ENCODE measurements around the gene EDN3.
"Not testable (repeated sequence)": the region's sequence is repeated elsewhere in the genome, so short reads cannot be mapped to it uniquely, and the experiment has no call there.

EDN3 gene

DNA sequence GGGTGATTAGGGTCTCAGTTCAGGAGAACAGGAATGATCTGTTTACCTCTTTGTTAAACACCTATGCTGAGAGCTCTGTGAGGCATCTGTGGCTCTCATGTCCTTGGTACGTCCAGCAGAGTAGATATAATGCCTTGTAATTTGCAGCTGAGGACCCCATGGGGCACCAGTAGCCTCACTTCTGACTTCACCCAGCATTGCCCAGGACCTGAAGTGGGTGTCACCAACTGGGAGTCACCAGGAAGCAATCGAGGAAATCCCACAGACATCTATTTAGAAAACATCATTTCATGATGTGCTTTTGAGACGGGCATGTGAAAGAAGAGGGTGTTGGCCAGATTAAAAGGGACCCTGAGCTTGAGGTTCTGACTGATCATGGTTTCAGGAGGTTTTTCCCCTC is 8.8 kb downstream of the EDN3 start:
- no peak for DNase-seq

DNA sequence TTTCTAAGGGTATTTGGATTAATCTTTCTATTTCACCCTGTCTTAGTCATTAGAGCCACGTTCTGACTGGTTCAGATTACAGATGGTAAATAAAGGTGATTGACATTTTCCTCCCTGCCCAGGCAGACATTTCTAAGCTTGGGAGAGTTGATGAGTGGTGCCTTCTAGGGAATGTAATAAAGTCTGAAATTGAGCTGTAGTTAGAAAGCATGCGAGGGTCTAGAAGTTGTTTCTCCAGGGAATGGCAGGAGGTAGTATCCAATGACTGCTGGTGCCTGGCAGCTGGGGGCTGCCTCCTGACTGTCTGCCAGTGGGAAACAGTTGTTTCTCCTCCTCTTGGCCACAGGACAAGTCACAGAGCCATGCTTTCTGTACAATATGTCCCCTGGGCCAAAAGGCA is 14.6 kb downstream of the EDN3 start:
- no peak for DNase-seq

DNA sequence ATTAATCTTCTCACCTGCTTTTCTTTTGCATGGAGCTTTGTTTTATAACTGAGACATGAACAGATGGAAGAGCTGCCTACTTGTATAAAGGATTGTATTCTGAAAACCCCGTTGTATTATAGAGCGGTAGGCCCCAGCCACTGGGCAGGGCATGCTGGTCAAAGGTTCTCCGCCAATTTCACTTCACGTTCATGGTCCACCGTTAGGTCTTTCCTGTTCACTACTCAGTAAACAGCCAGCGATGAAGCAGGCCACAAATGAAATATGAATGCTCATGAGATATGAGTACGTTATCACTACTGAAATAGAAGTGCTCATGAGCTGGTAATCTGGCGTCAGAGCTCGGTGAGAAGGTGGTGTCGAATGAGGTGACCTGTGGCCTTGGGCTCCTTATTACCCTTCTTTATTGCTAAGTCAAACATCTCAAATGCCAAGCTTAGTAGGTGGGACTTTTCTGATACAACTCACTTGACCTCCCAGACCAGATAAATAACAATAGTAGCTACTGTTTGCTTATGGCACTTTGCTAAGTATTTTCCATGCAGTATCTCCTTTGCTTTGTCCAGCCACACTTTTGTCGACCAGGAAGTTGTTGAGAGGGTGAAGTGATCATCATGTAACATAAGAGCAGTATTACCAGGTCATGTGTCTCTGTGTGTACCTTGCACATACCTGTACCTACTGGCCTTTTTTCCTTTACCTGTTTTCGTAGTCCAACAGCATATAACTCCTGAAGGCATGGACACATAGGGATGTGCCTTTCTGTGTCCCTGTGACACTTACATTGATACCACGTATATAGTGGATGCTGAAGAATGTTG is 16.7 kb downstream of the EDN3 start:
- no peak for DNase-seq

DNA sequence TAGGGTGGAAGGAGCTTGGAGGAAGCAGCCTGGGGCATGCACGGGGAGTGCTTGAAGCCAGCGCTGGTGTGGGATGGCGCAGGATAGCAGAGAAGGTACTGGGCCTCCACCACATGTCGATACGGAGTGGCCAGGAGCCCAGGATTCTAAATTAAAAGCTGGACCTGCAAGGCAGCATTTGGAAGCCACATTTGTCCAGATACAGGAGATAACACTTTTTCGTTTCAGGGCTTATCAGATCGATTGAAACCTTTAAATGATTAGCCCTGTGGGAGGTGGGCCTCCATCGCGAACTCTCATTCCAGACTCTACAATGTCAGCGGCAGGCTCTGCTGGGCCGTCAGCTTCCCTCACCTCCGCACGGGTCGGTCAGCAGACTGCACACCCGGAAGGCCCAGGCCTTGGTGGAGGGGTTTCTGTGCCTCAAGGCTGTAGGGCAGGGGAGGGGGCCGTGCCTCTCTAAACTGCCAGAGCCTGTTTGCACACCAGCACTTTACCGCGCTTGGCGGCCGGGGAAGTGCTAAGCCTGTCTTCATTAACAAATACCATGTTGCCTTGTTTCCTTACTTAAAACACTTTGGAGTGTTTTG is 17.9 kb downstream of the EDN3 start:
- no peak for DNase-seq

DNA sequence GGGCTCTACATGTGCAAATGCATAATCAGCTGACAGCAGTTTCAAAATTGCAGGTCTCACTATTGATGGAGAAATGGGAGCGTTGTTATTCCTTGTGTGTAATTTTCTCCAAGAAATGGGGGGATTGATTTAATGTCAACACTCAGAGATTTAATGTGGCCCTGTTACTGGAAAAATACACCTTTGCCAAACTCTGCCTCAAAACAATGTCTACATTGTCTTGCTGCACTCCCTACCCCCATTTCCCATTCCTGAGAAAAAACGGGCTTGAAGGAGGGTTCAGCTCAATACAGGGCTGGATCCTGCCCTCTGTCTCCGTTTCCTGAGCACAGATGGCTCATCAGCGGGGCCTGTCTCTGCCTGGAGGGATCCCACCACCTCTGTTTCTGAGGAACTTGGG is 18.4 kb downstream of the EDN3 start:
- DNase-seq: no peak

DNA sequence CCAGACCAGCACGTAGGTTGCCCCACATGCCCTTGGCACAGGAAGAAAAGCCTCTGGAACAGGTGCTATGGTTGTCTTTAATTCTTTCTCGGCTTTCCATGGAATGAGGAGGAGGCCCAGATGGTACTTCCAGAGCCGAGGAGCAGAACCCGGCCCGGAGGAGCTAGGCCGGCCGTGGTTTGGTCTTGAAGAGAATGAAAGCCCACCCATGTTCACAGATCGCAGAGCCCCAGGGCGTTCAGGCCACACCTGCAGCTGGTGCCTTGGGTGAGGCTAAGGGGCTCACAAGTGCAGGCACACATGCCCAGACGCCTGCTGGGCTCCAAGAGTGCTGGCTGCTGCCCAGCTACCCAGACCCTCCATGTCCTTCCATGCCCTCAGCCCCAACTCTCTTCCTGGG is 20.0 kb downstream of the EDN3 start:
- DNase-seq: no peak

DNA sequence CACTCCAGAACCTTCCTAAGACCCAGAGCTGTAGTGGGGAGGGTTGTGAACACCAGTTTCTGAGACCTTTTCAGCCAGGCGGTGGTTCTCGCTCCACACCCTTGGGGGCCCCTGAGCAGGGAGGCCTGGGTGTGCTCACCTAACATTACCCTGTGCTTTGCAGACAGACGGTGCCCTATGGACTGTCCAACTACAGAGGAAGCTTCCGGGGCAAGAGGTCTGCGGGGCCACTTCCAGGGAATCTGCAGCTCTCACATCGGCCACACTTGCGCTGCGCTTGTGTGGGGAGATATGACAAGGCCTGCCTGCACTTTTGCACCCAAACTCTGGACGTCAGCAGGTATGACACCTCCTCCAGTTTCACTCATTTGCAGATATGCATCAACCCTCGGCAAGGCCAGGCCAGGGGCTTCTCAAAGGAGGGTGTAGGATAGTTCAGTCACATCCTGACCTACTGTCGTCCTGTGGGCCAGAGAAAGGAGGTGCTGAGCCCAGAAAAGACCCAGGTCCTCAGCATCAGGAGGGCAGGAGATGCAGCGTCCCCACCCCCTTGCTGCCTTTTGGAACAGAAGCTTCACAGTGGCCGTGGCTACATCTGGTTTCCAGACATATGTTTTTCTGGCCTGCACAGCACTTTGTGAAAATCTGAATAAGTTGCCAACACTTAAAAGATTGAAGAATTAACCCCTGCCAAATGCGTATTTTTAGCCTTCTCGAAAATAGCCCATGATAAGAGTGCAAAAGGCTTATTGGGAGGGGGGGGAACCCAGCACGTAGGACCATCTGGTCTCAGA is 20.6 kb downstream of the EDN3 start:
- no peak for DNase-seq

DNA sequence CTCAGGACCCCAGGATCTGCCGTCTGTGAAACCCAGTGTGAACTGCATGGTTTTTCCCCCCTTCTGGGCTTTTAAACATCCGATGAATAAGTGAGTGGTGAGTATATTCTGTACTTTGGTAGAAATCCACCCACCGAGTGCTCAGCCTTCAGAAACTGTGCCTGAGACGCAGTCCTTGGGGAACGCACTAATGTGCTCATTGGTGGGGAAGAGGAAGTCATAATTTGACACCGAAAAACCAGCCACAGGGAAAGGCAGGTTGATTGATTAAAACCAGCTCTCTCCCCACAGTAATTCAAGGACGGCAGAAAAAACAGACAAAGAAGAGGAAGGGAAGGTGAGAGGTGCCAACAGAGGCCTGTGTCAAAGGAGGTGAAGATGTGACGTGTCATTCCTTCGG is 21.7 kb downstream of the EDN3 start:
- no peak for DNase-seq

DNA sequence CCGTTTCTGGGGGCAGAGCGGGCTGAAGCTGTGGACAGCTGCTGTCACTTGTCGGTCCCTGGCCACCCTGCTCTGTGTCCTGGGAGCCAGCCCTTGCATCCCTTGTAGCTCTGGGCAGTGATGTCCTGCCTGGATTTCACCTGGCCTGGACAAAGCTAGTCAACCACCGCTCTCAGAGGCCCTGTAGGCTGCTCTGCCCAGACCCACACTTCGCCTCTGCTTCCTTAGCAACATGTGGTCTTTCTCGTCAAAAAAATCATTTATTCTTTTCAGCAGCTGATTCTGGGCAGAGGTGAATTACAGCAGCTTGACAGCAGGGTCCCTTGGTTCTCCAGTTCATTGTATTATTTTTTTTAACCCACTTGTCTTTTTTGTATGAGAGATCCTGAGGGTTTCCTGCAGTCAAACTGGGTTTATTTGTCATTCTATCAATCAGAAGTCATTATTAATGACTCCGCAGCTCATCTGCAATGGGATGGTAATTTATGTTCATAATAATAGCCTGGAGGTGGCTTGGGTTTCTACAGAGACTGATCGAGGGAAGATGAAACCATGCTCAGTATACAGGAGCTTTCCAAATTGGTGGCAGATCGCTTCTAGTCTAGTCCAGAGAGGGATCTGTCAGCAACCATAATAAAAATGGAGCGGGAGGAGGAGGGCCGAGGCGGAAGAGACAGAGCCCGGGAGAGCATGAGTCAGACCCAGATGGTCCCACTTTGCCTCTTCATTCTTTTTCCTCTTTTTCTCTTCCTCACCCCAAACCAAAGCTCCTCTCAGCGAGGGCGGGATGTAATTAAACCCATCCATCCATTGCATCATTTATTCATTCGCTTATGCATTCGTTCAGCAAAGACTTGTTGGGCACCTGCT is 22.4 kb downstream of the EDN3 start:
- DNase-seq: no peak

DNA sequence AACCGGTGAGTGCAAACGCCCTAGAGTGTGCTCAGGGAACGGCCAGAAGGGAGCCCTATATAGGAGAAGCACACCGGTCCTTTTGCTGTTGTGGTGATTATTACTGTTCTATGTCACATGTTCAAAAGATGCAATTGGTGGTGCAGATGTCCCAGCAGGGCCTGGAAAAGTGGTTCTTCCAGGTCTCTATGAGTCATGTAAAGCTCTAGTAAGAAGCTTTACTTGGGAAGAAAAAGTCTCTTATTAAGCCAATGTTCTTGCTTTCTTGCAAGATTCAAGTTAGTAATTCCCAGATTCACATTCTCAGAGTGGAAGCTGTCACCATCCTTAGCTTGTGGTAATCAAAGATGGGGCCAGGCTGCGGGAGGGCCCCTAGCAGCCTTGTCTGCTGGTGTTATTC is 23.3 kb downstream of the EDN3 start:
- DNase-seq: no peak

DNA sequence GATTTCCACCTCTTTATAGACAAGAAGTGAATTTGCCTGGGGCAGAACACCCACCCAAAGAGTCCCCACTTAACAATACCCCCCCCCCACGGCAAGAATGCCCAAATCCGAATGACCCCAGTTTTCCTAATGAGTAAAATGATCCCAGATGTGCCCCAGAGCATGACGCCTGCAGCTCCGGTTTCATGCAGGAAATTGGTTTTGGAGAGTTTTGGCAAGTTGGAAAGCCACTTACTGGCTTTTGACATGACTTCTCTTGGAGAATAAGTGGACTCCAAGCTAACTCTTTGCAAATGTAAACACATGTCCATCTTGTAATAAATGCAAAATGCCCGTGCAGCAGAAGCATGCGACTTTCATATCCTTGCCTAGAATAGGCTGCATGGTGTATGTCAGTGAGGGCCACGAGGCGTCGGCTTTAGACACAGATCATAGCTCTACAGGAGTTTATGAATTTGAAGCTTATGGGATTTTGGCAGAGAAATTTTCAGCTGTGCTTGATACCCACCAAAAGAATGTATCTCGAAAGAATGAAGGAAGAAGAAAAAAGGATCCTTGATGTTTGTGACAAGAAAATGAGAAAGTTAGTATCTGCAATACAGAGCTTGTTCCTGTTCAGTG is 24.2 kb downstream of the EDN3 start:
- no peak for DNase-seq

DNA sequence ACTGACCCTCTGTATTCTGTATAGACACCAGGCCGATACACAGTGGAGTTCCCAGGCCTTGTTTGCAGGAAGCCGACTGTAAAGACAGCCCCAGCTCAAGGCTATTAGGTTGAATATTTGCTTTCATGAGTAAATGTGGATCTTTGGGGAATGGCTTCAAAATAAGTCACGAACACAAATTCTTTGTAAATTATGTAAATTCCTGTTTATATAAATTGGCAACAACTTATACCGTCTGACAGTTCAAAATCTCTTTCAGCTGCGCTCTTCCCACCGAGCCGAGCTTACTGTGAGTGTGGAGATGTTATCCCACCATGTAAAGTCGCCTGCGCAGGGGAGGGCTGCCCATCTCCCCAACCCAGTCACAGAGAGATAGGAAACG is 24.7 kb downstream of the EDN3 start:
- no peak for DNase-seq

DNA sequence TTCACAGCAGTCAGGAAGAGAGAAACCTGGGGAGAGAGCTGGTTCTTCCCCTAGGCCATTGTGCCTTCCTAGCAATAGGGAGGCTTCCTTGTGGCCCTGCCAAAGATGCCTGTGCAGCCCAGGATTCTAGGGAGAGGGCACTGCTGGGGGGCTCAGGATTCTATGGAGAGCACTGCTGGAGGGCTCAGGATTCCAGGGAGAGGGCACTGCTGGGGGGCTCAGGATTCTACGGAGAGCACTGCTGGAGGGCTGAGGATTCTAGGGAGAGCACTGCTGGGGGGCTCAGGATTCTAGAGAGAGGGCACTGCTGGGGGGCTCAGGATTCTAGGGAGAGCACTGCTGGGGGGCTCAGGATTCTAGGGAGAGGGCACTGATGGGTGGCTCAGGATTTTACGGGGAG is 25.8 kb downstream of the EDN3 start:
- no peak for DNase-seq

DNA sequence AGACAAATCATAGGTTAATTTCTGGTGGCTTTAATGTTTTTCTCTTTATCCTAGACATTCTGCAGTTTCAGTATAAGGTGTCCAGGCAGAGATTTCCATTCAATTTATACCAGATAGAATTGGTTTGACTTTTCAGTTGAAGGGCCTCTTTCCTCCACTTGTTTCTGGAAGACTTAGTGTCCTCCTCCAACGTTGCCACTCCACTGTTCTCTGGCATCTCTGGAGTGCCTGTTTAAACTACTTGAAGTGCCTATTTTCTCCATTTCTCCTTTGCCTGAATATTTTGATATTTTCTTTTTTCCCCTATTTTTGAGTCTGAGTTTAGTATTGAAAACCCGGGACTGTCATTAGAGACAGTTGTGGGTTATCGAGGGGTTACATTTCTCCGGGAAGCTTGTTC is 27.7 kb downstream of the EDN3 start:
- no peak for DNase-seq

DNA sequence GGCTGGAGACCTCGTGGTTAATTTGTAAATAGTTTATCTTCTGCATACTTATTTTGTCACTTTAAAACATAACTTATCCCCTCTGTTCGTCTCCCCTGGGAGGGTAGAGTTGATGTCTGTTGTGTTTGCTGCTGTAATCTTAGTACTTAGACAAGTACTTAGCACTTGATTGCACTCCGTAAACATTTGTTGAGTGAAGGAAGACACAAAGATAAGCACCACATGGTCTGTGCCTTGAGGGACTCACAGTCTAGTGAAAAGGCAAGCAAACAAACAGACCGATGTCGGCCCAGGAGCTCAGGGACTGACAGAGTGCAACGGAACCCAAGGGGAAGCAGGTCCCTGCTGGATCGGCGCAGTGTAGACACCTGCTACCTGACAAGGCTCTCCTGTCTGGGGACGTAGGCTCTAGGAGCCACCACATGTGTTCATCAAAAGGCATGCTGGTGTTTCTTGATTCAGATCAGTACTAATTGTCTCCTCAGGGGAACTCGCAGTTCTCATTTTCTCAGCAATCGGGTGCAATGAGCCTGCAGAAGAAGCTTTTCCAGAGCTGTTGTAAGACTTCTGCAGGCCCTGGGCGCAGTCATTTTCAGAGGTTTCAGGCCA is 31.4 kb downstream of the EDN3 start:
- no peak for DNase-seq

DNA sequence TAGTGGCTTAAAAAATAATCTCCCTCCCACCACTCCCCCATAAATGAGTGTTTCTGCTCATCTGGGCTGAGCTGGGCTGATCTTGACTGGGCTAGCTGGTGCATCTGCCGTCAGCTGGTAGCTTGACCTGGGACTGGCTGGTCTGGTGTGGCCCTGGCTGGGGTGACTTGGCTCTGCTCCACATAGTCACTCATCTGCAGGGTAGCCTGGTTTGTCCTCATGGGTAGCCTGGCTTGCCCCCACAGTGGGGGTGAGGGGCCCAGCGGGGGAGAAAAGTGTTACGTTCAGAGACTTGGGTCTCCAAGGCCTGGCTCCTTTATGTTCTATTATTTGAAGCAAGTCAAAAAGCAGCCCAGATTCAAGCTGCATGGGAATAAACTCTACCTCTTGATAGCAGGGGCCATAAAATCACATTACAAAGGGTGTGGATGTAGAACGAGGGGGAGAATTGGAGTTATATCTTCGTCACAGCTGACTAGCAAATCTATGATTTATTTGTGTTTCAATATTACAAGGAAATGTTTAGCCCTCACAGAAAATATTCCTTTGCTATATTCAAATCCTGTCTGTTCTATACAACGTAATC is 32.9 kb downstream of the EDN3 start:
- DNase-seq: no peak

DNA sequence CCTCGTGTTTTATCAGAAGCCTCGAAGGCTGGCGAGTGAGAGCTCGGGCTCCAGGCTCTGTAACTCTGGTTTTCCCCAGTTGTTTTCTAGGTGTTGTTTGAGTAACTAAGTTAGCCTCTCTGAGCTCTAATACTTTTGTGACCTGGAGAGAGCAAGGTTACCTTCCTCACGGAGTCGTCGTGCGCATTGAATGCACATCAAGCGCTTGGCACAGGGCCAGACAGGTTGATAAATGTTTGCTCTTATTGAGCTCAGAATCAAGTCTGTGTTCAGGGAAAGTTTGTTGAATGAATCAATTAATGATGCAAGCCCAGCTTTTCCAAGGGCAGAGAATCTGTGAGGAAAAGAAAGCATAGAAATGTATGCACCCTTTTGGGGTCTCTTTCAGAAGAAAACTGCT is 33.5 kb downstream of the EDN3 start:
- DNase-seq: no peak

DNA sequence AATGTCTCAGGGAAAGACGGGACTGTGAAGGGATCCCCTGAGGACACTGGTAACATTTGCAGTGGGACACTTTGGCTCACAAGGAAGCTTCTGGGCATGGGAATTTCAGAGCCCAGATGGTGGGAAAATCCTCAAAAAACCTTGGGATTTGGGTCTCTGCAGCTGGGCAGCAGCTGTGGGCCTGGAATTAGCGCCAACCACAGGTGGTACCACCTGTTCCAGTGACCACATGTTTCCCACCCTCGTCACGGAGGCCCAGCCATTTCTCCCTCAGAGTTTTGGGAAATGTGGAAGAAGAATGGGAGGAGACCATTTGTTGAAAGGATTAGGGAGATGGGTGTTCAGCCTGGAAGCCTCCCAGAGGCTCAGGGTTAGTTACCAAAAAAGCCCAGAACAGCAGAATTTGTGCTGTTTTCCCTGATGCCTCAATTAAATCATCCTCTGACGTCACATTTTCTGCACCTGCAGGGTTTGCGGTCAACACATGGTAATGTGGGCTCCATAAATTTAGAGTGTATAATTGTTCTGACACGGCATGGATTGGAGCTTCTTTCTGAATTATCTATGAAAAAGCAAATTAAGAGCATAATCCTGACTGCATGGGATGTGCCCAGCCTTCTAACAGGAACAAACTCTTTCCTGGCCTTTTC is 34.4 kb downstream of the EDN3 start:
- no peak for DNase-seq

DNA sequence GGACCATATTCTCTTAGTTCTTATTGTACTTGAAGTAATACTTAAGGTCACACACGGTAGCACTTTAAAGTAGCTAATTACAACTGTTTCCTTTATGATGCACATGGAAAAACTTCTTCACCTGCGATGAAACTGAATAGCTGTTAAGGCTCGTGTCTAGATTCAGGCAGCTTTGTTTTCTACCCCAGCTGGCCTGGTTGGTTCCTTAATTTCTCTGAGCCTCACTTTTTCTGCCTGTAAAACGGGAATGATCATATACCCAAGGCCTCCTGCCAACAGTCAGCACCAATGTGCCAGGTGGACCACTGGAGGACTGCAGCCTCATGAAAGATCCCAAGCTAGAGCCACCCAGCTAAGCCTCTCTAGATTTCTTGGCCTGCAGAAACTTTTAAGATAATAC is 35.0 kb downstream of the EDN3 start:
- DNase-seq: no peak

DNA sequence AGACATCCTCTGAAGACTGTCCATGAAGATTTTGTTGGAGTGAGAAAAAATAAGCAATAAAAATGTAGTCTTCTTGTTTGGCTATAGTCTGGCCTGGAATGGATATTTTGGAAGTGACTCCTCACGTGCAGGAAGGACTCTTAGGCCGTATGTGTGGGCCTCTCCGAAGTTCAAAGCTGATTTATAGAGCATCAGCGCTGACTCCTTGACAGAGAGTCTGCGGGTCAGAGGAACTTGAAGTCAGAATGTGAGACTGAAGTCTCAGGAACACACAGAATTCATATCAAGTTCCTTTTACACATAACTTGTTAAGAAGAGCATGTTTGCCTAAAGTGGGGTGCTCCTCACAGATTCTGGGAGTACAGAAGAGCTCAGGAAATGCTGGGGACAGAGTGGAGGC is 36.1 kb downstream of the EDN3 start:
- no peak for DNase-seq

DNA sequence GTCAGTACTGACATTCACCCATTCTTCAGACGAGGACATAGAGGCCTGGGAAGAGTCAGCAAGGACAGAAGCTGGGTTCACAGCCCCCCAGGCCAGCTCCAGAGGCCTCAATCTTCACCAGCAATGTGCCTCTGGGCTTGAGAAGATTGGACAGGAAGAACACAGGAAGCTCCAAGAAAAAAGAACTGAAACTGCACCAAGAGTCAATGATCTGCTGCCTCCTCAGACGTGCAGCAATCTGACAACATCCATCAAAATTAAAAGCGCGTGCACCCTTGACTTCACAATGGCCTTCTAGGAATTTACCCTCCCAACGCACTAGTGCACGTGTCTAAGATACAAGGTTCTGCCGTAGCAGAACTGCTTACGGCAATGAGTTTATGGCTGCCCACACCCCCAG is 38.0 kb downstream of the EDN3 start:
- not testable (repeated sequence) for DNase-seq
